NCI-H2171 (cell line): ENCODE data around the gene KCNJ4.
"Not testable (repeated sequence)": the region's sequence is repeated elsewhere in the genome, so short reads cannot be mapped to it uniquely, and the experiment has no call there.

Experiments used
- DNase-seq: peaks from one replicate; lab custom pipeline; 2025; lab: John Stamatoyannopoulos, UW

KCNJ4 gene

GRCh38 chr22:38381371-38381770 lies 73.6 kb downstream of the KCNJ4 start:
- DNase-seq: not testable (repeated sequence)
